TTC549 (cell line): ENCODE measurements around the gene ACOX3.
A peak's percentile ranks its signal among the peaks of the same experiment; 100 is the strongest.

ENCODE experiments used
- FAIRE-seq: peaks from 2 replicates; lab custom pipeline; 2012; peaks lifted over from hg19 to GRCh38; lab: Jason Lieb, UNC

ACOX3 gene

DNA sequence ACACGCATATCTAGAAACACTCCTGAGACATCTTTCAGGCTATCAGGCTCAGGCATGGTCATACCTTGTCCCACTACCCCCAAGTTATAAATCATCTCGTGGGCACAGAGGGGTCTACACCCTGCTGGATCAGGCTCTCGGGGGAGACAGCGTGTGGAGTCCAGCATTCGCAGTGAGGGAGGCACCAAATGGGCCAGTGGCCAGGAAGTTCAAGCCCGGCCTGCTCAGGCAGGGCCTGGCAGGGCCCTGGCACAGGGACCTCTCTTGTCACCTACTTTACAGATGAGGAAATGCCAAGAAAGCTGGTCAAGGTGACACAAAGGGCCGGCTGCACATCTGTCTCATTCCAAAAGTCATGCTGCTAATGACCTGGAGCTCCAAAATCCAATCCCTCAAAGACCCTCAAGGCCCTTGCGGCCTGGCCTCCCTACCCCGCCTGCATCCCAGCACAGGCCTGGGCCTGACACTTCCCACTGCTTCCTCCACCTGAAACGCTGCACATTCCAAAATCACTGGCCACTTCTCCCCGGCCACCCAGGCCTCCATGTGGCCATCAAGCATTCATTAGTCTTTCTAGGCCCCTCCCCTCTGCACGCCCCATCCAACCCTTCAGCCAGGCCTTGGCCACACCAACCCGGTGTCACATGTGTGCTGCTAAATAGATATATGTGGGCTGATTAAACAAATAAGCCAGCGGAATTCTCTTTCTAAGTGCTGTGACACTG, 35.6 kb downstream of the ACOX3 start:
- FAIRE-seq, result no peak

DNA sequence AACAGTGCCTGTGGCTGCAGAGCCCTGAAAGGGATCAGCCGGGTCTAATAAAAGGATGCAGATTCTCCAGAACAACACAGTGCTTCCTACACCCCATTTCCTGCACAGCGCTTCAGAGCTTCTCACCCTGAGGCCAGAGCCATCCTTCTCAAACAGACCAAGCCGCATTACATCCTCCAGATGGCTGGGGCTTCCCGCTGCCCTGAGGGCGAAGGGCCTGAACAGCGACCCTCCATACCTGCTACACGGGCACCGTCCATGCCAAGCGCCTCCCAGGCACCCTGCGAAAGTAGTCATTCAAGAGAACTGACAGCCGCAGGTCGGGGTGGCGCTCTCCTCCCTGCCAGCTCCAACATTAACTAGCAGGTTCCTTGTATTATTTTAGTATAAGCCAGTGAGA, 36.5 kb downstream of the ACOX3 start:
- FAIRE-seq, result no peak

DNA sequence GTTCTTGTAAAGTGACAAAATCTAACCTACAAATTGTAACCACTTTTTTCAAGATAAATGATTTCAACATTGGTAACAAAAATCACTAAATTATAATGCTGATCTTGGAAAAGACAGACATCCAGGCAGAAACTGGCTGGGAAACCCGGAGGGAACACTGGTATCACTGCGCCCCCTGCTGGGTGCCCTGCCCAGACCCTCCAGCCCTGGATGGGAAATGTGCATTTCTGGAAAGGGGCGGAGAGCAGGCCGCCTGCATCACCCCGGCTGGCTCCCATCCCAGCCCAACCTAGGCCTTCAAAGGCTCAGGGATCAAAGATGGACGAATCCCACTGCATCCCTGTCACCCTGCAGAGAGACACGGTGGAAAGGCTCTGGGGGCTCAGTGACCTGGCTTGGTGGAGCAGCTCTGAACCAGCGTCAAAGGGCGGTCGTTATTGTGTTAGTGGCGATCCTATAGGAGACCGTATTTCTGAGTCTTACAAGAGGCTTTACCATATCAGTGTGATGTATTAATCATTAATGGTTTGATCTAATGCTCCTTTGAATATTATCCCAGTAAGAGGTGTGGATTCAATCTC, 37.3 kb downstream of the ACOX3 start:
- peak; percentile 22 for FAIRE-seq

DNA sequence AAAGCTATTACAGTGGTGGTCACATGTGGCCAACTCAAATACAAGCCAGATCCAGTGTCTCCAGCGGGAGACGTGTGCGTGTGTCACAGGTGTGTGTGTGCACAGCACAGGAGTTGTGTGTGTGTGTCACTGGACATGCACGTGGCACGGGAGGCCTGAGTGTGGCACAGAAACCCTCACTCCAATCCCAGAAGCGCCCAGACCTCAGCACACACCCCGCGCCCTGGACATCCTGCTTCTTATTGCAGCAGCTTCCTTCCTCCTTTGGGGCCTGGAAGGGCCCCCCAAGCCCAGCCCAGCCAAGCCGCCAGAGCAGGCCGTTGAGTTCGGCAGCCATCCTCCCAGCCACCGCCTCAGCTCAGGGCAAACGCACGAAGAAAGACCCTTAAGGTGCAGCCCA, 37.9 kb downstream of the ACOX3 start:
- no peak for FAIRE-seq

DNA sequence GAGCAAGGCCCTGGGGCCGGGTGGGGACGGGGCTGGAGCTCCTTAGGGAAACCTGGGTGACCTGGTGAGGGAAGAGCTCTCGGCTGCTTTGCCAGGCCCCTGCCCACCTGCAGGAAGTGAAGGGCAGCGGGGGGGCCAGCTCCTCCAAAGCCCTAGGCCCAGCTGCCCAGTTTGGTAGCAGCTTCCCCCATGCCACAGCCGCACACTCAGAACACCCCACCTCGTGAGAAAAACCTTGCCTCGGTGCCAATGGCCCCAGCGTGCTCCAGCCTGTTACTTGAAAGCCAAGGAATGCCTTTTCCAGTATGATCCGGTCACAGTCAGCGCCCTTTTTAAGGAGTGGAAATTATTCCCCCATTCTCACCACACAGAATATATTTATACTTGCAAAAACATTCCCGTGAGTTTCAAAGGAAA, 38.3 kb downstream of the ACOX3 start:
- FAIRE-seq, result no peak

DNA sequence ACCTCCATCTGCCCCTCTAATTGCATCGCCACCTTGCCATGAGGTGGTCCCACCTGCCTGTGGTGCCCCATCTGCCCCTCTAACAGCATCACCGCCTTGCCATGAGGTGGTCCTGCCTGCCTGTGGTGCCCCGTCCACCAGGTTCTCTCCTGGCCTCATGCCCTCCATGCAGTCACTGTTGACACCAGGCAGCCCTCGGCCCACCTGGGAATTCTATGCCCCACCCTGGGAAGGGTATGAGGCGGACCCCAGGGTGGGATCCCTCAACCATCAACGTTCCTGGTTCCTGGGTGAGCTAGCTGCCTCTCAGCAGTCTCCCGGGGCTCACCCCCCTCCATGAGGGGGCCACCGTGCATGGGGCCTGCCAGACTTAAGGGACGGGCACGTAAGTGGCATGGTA, 38.9 kb downstream of the ACOX3 start:
- no peak for FAIRE-seq

DNA sequence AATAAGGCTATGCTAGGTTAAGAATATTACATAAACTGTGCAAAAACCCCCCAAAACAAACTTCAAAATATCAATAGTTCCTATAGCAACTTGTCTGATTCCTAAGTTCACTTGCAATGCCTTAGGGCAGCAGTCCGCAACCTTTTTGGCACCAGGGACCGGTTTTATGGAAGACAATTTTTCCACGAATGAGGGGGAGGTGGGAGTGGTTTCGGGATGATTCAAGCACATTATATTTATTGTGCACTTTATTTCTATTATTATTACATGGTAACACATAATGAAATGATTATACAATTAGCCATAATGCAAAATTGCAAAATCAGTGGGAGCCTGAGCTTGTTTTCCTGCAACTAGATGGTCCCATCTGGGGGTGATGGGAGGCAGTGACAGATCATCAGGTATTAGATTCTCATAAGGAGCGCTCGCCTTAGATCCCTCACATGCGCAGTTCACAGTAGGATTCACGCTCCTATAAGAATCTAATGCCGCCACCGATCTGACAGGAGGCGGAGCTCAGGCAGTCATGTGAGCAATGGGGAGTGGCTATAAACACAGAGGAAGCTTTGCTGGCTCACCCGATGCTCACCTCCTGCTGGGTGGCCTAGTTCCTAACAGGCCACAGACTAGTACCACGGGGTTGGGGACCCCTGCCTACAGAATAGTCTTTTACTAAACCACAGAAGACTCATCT, 39.7 kb downstream of the ACOX3 start:
- no peak for FAIRE-seq

DNA sequence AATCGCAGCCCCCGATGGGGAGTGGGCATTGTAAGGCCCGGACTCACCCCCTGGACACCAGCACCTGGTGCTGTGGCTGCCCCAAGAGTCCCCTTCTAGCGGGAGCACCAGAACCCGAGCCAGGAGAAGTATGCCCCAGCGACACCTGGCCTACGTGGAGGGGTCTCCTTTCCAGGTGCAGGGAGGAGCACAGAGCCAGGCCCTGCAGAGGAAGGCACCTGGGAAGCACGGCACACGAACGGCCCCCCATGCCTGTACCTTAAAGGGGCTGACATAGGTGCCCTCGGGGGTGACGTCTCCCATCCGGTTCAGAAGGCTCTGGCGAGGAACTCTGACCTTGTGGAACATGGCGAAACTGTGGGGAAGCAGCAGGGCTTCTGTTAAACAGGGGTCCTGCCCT, 41.2 kb downstream of the ACOX3 start:
- no peak for FAIRE-seq

DNA sequence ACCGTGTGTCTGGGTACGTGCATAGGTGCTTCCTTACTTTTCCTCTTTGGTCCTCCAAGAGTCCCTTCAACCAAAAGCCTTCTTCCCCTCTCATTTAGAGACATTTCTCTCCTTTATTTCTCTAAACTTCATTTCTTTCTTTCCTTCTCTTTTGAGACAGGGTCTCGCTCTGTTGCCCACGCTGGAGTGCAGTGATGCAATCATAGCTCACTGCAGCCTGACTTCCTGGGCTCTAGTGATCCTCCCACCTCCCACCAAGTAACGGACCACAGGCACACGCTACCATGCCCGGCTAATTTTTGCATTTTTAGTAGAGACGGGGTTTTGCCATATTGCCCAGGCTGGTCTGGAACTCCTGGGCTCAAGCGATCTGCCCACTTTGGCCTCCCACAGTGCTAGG, 42.2 kb downstream of the ACOX3 start:
- FAIRE-seq, result no peak

DNA sequence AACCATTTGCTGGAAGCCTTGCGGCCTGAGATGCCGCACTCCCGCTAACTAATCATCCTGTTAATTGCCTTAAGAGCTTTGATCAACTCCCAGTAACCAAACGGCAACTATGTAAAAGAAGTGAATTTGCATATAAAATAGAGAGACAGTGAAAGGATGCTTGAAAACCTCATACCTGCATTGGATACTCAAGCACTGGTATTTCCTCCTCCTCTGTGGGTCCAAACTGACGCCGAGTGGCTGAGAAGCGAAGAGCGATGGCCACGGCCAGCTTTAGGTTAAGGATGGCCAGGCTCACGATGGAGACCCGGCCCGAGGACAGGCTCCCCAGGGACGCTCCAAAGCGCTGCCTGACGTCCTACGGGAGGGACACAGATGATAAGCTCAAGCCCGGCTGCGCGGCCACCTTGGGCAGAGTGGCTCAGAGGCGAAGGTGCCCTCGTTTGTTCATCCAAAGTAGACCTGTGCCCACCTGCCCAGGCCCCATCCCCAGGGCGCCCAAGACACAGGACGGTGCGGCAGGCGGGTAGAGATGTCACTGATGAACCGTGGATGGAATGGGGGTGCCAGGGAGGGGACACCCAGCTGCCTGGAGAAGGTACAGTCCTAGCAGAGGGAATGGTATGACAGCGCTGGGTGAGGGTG, 43.6 kb downstream of the ACOX3 start:
- FAIRE-seq, result no peak

DNA sequence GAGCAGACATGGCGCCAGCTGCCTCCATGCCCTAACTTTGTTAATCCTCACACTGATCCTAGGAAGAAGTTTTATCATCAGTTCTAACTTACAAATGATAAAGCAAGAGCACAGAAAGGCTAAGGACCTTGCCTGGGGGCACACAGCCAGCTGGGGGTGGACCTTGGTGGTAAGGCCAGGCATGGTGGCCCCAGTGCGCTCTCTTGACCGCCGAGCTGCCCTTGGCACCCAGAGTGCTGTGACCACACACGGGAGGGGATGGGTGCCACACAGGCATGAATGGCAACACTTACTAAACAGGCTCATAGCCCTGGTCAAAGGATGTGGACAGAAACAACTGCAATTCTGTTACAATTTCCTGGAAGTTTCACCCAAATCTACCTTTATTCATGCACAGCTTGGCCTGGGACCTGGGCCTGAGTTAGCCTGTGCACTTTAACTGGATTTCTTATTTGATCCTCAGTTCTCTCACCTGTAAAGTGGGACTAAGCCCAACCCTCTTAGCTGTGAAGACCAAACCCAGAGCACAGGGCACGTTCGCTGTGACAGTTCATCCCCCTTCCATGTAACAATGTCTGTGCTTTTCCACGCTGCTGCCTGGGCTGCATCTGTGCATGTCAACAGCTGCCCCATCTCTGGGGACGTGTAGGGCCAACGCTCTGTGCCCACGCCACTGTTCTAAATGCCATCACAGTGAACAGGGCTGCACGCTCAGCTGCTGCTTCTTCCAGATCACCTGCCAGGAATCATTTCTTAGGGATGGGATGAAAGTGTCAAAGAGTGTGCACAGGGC, 44.8 kb downstream of the ACOX3 start:
- FAIRE-seq, result no peak

DNA sequence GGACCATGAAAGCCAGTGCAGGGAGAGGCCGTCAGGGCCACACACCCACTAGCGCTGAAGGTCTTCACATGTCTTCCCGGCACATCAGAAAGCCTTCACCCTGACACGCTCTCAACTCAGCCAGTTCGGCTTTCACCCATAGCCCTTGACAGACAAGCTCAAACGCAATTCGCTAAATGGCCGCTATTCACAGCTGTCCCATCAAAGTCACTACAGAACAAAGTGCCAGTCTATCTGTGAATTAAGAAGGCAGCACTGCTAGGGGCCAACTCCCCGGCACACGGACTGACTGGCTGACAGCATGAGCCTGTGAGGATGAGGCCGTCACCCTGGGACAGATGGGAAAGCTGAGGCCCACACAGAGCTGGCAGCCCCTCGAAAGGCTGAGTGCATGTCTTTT, 45.7 kb downstream of the ACOX3 start:
- FAIRE-seq, result no peak

DNA sequence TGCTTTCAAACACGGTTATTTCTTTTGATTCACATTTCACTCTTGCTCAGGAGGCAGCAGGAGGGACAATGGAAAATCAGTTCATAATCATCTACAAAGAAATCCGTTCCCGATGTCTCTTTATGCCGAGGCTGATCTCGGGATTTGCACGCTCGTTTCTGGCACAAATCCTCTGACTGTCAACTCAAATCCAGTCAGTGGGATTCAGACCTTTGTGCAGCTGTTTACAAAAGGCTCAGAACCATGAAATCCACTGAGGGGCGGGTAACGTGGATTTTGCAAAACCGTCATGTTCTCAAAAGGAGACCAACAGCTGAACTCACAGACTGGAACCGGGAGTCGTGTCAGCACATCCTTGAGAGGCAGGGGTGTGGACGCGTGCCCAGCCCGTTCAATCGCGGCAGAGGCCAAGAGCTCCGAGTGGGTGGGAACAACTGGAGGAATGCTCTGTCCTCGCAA, 46.4 kb downstream of the ACOX3 start:
- FAIRE-seq, result no peak

DNA sequence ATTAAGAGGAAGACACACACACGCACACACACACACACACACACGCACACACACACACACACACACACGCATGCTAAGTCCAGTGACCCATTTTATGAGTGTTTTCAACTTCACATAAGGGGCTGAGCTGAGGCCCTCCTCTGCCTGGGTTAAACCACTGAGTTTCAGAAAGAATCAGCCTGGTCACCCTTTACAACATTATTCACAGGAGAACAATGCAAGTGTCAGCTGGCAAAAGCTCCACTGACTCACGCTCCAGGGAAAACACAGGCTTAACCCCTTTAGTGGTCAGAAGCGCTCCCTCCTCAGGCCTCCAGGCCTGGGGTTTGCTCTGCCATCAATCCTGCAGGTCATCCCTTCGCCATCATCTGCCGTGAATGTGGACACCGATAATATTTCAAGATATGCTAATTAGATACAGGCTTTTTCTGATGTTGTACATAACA, 46.9 kb downstream of the ACOX3 start:
- FAIRE-seq, result no peak

DNA sequence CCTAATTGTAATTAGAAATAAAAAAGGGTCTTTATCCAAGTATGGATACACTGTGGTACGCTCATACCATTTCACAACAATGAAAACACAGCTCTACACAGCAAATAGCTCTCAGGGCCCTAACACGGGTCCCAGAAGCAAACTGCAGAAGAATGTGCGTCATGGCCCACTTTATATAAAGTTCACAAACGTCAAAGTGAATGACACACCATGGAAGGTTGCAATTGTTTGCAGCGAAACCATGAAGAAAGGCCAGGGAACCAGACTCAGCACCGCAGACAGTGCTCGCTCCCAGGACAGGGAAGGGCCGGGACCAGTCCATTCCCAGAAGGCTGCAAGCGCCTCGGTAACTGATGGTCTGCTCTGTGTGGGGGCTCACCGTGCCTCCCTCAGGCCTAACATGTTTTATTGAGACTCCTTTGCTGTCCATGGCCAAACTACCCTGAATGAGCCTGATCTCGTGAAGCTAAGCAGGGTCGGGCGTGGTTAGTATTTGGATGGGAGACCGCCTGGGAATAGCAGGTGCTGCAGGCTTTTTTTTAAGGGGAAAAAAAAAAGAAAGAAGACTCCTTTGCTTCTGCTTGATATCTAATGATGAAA, 47.8 kb downstream of the ACOX3 start:
- no peak for FAIRE-seq

DNA sequence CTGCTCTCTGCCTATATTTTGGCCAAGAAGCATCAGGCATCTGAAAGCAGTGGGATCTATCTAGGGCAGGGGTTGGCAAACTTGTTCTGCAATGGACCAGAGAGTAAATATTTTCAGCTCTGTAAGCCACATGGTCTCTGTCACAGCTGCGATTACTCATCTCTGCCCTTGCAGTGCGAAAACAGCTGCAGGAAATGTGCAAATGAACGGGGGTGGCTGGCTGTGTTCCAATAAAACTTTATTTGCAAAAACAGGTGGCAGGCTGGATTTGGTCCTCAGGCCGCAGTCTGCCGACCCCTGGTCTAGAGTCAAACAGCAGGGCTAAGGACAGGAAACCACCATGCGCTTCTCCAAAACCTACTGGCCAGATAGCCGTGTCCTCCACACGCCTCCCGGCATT, 48.6 kb downstream of the ACOX3 start:
- FAIRE-seq, result no peak

DNA sequence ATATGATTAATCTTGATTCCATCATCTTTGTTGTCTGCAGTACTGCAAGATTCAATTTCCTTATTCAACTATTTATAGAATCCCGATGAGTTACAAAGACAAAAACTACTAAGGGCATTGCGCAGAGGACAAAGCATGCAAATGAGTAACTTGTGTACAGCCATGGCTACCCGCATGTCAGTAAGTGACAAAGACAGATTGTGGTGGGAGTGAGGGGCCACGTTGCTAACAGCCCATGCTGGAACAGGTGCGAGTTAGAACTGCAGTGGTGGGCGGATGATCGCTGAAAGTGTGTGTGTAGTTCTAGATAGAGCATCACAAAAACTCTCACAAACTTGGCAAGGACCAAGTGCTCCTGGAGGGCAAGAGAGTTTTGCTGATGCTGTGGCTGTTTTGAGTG, 49.5 kb downstream of the ACOX3 start:
- FAIRE-seq, result no peak

DNA sequence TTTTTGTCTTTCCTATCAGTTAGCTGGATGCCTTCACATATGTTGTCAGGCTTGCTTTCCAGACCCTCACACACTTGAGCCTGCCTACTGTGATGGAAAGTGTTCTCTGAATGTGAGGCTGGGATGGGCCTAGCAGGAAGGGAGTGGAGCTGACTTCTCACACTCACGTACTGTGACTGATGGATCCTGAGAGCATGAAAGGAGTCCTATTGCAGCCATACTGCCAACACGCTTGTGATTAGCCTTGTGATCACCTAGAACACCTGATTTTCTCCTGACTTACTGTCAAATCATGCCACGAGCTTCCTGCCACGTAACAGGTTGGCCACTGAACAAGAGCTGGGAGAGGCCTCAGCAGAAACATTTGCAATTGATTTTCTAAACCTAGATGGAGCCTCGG, 49.9 kb downstream of the ACOX3 start:
- no peak for FAIRE-seq

DNA sequence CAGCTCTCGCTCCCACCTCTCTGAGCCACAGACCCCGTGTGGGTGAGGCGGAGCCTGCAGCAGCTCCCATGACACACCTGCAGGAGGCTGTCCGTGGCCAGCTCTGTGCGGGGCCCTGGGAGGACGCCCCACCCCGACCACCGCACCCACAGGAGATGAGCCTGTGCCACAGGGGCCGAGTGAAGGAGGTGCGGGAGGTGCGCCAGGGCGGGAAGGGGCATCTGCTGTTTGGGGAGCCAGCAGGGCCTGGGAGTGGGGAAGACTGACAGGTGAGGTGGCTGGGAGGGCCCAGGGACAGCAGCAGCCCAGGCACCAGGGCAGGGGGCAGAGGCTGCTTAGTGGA, 52.0 kb downstream of the ACOX3 start:
- no peak for FAIRE-seq

DNA sequence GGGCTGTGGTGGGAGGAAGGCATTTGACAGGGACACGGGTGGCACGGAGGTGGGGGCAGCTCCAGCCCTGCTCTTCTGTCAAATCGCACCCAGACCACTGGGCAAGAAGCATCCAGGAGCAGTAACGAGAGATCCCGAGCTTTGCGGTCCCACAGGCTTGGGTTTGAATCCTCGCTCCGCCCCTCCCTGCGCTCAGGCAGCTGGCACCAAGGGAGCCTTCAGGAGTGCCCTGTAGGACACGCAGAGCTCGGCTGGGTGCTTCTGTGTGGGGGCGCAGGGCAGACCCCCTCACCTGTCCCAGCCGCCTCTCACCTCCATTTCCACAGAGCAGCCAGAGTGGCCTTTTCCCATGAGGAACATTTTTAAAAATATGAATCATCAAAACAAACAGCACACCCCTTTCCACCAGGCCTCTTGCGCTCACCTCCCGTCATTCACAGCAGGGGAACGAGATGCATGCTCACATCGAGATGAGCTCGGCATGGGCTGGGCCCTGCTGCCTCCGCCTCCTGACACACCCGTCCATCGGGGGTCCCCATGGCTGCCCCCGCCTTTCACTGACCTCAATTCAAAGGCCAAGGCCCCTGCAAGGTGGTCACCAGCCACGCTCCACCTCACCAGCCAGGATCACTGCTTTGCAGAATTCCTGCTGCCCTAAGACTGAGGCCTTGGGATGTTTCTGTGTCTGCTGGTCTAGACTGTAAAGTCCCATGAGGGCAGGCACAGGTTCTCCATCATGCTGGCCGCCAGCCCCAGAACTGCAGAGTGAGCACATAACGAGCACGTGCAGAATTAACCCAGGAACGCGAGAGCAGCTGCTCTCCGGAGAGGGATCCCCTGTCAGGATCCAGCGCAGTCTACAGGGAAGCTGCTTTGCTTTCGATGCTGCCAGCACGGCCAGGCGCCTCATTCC, 52.7 kb downstream of the ACOX3 start:
- no peak for FAIRE-seq

DNA sequence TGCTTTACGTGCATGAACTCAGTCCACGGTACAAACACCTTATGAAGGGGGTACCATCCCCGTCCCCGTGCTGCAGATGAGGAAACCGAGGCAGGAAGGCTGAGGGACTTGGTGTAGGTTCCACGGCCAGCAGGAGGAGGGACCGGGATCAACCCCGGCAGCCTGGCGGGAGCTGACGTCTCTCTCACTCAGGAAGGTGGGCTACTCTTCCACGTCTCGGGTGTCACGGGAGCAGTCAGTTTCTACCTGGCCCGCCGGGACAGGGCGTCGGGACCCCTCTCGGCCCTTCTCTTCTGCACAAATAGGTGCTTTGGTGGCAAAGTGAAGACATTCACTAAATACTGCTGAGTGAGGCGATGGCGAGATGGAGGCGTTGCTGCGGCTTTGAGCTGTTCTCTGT, 53.3 kb downstream of the ACOX3 start:
- no peak for FAIRE-seq
